CD4-positive, alpha-beta T cell treated with Interleukin-17A for 4 hours (primary cell): ENCODE measurements around the gene TEKT3.

Experiments
- DNase-seq: peaks from one replicate; pipeline ENCODE4 v3.0.0-alpha.2; 2020; ENCODE audit warnings: mixed read lengths

TEKT3 gene

GRCh38 chr17:15348021-15348420 lies 6.6 kb upstream of the TEKT3 start:
- no peak for DNase-seq

- DNase-seq: no peak
Measured at GRCh38 chr17:15346066-15346595, 4.7 kb upstream of the TEKT3 start.

GRCh38 chr17:15343749-15344148 lies 2.4 kb upstream of the TEKT3 start:
- DNase-seq: no peak

- no peak for DNase-seq
Measured at GRCh38 chr17:15342460-15342859, 1.1 kb upstream of the TEKT3 start.

- DNase-seq: no peak
Measured at GRCh38 chr17:15341966-15342365, 569 bp upstream of the TEKT3 start.

- DNase-seq: no peak
Measured at GRCh38 chr17:15340966-15341365, 431 bp downstream of the TEKT3 start.

GRCh38 chr17:15335446-15335845 lies 6.0 kb downstream of the TEKT3 start:
- no peak for DNase-seq

GRCh38 chr17:15334266-15334665 lies 7.1 kb downstream of the TEKT3 start:
- no peak for DNase-seq

- no peak for DNase-seq
Measured at GRCh38 chr17:15332338-15332737, 9.1 kb downstream of the TEKT3 start.

- DNase-seq: no peak
Measured at GRCh38 chr17:15323131-15323530, 18.3 kb downstream of the TEKT3 start.

GRCh38 chr17:15321556-15322251 lies 19.7 kb downstream of the TEKT3 start:
- no peak for DNase-seq

GRCh38 chr17:15319452-15320010 lies 21.9 kb downstream of the TEKT3 start:
- DNase-seq: no peak

GRCh38 chr17:15311996-15312395 lies 29.4 kb downstream of the TEKT3 start:
- DNase-seq: no peak

- no peak for DNase-seq
Measured at GRCh38 chr17:15309793-15310192, 31.6 kb downstream of the TEKT3 start.

GRCh38 chr17:15309236-15309635 lies 32.2 kb downstream of the TEKT3 start:
- no peak for DNase-seq

GRCh38 chr17:15308758-15309157 lies 32.6 kb downstream of the TEKT3 start:
- DNase-seq: no peak

GRCh38 chr17:15307710-15308111 lies 33.7 kb downstream of the TEKT3 start:
- DNase-seq: no peak

- no peak for DNase-seq
Measured at GRCh38 chr17:15303851-15304250, 37.5 kb downstream of the TEKT3 start.

- DNase-seq: no peak
Measured at GRCh38 chr17:15303268-15303667, 38.1 kb downstream of the TEKT3 start.

- DNase-seq: no peak
Measured at GRCh38 chr17:15301845-15302244, 39.6 kb downstream of the TEKT3 start.

- no peak for DNase-seq
Measured at GRCh38 chr17:15298176-15298575, 43.2 kb downstream of the TEKT3 start.

- no peak for DNase-seq
Measured at GRCh38 chr17:15293558-15293957, 47.8 kb downstream of the TEKT3 start.

- no peak for DNase-seq
Measured at GRCh38 chr17:15291674-15292361, 49.6 kb downstream of the TEKT3 start.

GRCh38 chr17:15290605-15291004 lies 50.8 kb downstream of the TEKT3 start:
- no peak for DNase-seq
